Measurements from ENCODE around the gene ASTN2. TPM values are rescaled to one million over a fixed set of nuclear protein-coding genes. Genes with fewer than 3 reads are reported as not detected.

ASTN2 gene
- total RNA-seq, 1 donor from 2014 or later, result 29.0 TPM

- Mint-ChIP-seq H3K4me3 (ENCODE audit: low read depth) (no peak overlapping the region), H3K36me3 (ENCODE audit: insufficient read depth) (no peaks in the 10 kb centered on the region), H3K4me1 (ENCODE audit: low read depth) (no peaks in the 10 kb centered on the region), H3K9me3 (ENCODE audit: low read depth) (no peaks in the 10 kb centered on the region), H3K27me3 (no peaks in the 10 kb centered on the region), H3K27ac (no peak overlapping the region)
- TF ChIP-seq, protein P1, sequence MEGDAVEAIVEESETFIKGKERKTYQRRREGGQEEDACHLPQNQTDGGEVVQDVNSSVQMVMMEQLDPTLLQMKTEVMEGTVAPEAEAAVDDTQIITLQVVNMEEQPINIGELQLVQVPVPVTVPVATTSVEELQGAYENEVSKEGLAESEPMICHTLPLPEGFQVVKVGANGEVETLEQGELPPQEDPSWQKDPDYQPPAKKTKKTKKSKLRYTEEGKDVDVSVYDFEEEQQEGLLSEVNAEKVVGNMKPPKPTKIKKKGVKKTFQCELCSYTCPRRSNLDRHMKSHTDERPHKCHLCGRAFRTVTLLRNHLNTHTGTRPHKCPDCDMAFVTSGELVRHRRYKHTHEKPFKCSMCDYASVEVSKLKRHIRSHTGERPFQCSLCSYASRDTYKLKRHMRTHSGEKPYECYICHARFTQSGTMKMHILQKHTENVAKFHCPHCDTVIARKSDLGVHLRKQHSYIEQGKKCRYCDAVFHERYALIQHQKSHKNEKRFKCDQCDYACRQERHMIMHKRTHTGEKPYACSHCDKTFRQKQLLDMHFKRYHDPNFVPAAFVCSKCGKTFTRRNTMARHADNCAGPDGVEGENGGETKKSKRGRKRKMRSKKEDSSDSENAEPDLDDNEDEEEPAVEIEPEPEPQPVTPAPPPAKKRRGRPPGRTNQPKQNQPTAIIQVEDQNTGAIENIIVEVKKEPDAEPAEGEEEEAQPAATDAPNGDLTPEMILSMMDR (IDR thresholded peaks at IDR 0.05; ENCODE audit: unreplicated experiment), result no peak
- DNase-seq (ENCODE audit: low spot score, unreplicated experiment), result no peak
These were observed 54.9 kb downstream of the ASTN2 start for GRCh38 chr9:117359910-117360309.

DNA sequence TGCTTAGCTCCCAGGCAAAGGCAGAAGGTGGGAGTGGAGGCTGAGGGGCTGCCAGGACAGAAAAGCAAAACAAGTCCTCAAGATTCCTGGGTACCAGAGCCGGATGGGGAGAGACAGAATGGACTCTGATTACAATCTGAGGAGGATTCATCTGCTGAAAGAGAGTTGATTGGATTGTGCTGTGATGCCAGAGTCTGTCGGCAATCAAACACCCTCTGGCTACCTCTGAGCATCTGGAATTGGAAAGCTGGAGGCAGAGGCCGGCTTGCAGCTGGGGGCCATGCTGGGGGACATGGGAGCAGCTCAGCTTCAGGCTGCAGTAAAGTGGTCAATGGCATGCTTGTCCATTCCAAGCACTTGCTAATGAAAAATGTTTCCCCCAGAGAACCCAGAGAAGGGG is 59.3 kb downstream of the ASTN2 start:
- no peak for DNase-seq (ENCODE audit: low spot score, unreplicated experiment)
- Mint-ChIP-seq H3K4me3 (ENCODE audit: low read depth) (no peak overlapping the region), H3K27ac (no peak overlapping the region), H3K9me3 (ENCODE audit: low read depth) (no peaks in the 10 kb centered on the region), H3K36me3 (ENCODE audit: insufficient read depth) (no peaks in the 10 kb centered on the region), H3K4me1 (ENCODE audit: low read depth) (peaks cover 3% of the 10 kb centered on the region), H3K27me3 (no peaks in the 10 kb centered on the region)
- TF ChIP-seq, protein P1 (IDR thresholded peaks at IDR 0.05; ENCODE audit: unreplicated experiment), result no peak

GRCh38 chr9:117354997-117355396 is 59.9 kb downstream of the ASTN2 start:
- H3K36me3 Mint-ChIP-seq (ENCODE audit: insufficient read depth), result no peaks in the 10 kb centered on the region
- H3K27ac Mint-ChIP-seq, result no peak overlapping the region
- no peak for DNase-seq (ENCODE audit: low spot score, unreplicated experiment)
- peaks cover 3% of the 10 kb centered on the region for H3K4me1 Mint-ChIP-seq (ENCODE audit: low read depth)
- TF ChIP-seq, protein P1 (IDR thresholded peaks at IDR 0.05; ENCODE audit: unreplicated experiment), result no peak
- H3K27me3 Mint-ChIP-seq, result no peaks in the 10 kb centered on the region
- H3K4me3 Mint-ChIP-seq (ENCODE audit: low read depth), result no peak overlapping the region
- no peaks in the 10 kb centered on the region for H3K9me3 Mint-ChIP-seq (ENCODE audit: low read depth)

DNA sequence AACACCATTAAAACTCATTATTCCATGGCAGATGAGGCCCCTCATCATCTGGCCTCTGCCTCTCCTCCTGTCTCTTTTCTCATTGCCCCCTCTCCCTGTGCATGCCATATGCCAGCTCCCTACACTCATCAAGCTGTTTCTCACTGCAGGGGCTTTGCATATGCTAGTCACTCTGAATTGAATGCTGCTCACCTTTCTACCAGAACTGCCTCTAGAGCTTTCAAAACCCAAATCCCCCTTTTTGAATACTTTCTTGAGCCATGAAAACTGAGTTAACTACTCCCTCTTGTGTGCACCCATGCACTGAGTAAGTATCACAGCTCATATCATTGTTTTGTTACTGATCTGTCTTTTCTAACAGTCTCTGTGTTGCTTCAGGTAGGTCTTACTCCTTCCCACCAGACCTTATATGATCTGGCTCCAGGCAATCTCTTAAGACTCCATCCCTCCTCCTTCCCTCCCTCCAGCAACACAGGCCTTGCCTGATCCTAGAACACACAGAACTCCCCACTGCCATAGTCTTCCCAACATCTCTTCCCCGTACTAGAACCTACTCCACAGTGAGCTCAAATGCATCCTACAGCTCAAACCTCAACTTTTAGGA is 60.5 kb downstream of the ASTN2 start:
- TF ChIP-seq, protein P1 (IDR thresholded peaks at IDR 0.05; ENCODE audit: unreplicated experiment), result no peak
- no peaks in the 10 kb centered on the region for H3K9me3 Mint-ChIP-seq (ENCODE audit: low read depth)
- H3K4me3 Mint-ChIP-seq (ENCODE audit: low read depth), result no peak overlapping the region
- H3K4me1 Mint-ChIP-seq (ENCODE audit: low read depth), result peaks cover 3% of the 10 kb centered on the region
- H3K27me3 Mint-ChIP-seq, result no peaks in the 10 kb centered on the region
- H3K36me3 Mint-ChIP-seq (ENCODE audit: insufficient read depth), result no peaks in the 10 kb centered on the region
- H3K27ac Mint-ChIP-seq, result no peak overlapping the region
- DNase-seq (ENCODE audit: low spot score, unreplicated experiment), result no peak

- Mint-ChIP-seq H3K9me3 (ENCODE audit: low read depth) (no peaks in the 10 kb centered on the region), H3K4me1 (ENCODE audit: low read depth) (no peaks in the 10 kb centered on the region), H3K4me3 (ENCODE audit: low read depth) (no peak overlapping the region), H3K27me3 (no peaks in the 10 kb centered on the region), H3K27ac (no peak overlapping the region), H3K36me3 (ENCODE audit: insufficient read depth) (no peaks in the 10 kb centered on the region)
- TF ChIP-seq, protein P1 (IDR thresholded peaks at IDR 0.05; ENCODE audit: unreplicated experiment), result no peak
- no peak for DNase-seq (ENCODE audit: low spot score, unreplicated experiment)
These were observed 69.8 kb downstream of the ASTN2 start for GRCh38 chr9:117344892-117345660.

All from progenitor cell of endocrine pancreas (in vitro differentiated cells).